Fibroblast of the aortic adventitia (primary cell): ENCODE measurements around the gene GPC6. TPM values are rescaled to one million over a fixed set of nuclear protein-coding genes. Genes with fewer than 3 reads are reported as not detected.

ENCODE experiments used
- DNase-seq: peaks from one replicate; pipeline ENCODE4 v3.0.0-alpha.2; 2010; ENCODE audit warnings: low read depth
- H3K4me3 ChIP-seq: 2 replicates; pipeline ENCODE4 v1.5.1; 2011; ENCODE audit warnings: low read depth, mild to moderate bottlenecking, control low read depth, low read length, moderate library complexity
- total RNA-seq: library from RNA; depleted of rRNA; stranded (reverse); fragments of >200 nt; gene quantifications from 2 replicates; pipeline ENCODE4 v1.2.3, GENCODE V29; 2012; ENCODE audit warnings: low replicate concordance
- TF ChIP-seq, protein P1 (sequence below): IDR thresholded peaks from 2 replicates; pipeline ENCODE4 v1.5.1; 2011; ENCODE audit warnings: mild to moderate bottlenecking, low read length, control low read depth, inconsistent platforms; ENCODE audit not compliant: insufficient read depth

The GPC6 gene
- total RNA-seq, 1 donor = 92.6 TPM

DNA sequence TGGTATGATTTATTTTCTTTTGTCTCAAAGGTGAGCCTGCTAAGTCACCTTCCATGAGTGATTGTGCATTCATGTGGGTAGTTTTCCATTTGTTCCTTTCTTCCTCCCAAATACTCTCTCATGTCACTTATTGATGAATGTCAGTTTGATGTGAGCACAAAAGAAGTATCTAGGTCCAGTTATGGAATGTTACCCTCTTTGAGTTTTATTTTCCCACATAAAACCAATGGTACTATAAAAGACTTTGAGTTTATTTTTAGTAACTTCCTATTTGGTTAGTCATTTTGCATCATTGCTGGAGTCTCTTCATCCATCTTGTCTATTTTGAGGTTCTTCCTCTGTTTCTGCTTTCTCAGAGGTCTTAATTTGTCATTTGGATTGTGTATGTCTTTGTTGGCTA, 321.3 kb downstream of the GPC6 start:
- no peak for DNase-seq
- no peak overlapping the region for H3K4me3 ChIP-seq
- TF ChIP-seq, protein P1, sequence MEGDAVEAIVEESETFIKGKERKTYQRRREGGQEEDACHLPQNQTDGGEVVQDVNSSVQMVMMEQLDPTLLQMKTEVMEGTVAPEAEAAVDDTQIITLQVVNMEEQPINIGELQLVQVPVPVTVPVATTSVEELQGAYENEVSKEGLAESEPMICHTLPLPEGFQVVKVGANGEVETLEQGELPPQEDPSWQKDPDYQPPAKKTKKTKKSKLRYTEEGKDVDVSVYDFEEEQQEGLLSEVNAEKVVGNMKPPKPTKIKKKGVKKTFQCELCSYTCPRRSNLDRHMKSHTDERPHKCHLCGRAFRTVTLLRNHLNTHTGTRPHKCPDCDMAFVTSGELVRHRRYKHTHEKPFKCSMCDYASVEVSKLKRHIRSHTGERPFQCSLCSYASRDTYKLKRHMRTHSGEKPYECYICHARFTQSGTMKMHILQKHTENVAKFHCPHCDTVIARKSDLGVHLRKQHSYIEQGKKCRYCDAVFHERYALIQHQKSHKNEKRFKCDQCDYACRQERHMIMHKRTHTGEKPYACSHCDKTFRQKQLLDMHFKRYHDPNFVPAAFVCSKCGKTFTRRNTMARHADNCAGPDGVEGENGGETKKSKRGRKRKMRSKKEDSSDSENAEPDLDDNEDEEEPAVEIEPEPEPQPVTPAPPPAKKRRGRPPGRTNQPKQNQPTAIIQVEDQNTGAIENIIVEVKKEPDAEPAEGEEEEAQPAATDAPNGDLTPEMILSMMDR = no peak

DNA sequence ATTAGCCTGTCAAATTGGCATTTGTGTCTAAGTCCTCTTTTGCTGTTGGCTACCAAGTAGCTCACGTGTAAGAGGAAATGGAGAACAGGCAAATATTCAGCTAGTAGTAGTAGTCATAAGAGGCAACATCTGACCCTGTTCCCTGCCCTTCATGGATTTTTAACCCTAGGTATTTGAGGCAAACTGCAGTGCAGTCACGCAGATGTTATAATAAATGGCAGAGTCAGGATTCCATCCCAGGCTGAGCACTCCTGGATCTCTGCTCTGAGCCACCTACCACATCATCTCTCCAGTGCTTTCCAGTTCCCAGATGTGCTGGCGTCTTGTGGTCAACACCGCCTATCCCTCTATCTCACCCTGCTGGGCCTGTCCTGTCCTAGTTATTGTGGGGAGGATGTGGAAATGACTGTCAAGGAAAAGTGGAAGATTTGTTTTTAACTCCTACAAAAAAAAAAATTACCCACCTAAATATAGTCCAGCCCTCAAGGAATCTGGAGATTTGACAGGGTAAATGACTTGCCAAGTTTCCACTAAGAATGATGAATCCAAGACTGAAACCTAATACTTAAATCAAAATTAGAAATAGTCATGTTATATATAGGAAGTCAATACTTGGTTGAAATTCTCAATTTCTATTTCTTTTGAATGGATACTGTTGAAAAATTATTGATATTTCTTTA, 322.9 kb downstream of the GPC6 start:
- peak; percentile 9 for DNase-seq

DNA sequence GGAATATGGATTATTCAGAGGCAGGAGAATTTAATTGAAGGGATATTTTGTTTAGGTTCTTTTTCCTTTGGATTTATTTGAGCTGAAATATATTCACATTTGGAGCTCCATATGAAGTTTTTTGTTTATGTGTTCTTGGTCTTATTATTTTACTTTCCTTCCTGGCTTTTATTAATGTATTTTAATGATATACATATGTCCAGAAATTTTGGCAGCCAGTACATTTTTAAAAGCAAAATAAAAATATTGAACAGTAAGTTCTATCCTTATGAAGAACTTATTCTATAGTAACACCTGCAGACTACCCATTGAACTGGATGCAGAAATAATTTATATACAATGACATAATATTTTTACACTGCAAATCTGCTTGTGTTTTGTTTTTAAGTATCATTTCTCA, 323.6 kb downstream of the GPC6 start:
- no peak overlapping the region for H3K4me3 ChIP-seq
- TF ChIP-seq, protein P1 = no peak
- DNase-seq = no peak

More for the DNA sequence above, 322.9 kb downstream of the GPC6 start:
- no peak overlapping the region for H3K4me3 ChIP-seq
- TF ChIP-seq, protein P1 = no peak

DNA sequence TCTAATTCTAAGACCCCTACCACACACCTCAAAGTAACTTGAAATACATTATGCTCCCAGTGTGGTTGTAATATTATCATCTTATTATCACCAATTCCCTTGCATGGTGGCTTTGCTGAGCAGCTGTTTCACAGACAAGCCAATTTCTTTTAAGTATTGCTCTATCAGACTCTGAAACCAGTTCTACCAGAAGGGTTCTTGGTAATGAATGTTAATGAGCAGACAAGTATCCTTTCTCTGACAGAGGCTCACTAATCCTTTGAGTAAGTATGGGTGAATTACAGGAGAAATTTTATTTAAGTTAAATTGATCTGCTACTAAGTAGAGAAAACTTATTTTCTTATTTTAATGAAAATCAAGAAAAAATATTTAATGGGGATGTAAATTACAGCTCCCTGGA, 326.0 kb downstream of the GPC6 start:
- no peak overlapping the region for H3K4me3 ChIP-seq
- TF ChIP-seq, protein P1 = no peak
- no peak for DNase-seq

DNA sequence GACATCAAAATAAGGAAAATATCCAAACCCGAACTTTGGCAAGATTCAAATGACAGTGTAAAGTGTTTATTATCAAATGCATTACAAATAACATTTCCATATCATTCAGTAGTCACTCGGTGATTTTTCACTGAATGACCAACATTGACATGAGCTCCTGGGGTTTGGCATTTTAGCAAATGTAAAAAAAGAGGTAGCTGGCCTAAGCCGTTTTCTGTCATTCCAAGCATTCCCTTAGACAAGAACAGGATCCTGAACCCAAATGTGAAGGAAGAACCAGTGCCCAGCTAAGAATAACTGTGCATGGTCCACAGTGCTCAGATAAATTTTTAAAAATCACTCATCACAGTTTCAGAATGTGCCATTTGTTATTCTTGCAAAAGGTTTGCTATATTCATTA, 327.9 kb downstream of the GPC6 start:
- TF ChIP-seq, protein P1 = no peak
- no peak overlapping the region for H3K4me3 ChIP-seq
- no peak for DNase-seq

DNA sequence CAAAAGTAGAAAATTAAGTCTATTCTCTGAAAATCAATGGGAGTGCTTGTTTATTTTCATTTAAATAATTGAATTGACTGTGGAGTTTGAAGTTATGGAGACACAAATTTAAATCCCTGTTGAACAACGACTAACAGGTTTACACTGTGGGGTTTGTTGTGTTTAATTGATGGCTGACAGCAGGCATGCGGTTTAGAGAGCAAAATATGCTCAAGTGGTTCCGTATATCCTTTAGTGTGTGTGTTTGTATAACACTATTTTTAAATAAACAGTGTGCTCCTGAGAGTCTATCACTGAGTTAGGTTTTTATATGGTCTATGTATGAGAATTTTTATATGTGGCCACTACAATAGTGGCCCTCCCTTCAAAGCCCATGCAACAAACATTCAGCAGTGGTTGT, 332.0 kb downstream of the GPC6 start:
- TF ChIP-seq, protein P1 = no peak
- DNase-seq = no peak
- no peak overlapping the region for H3K4me3 ChIP-seq

DNA sequence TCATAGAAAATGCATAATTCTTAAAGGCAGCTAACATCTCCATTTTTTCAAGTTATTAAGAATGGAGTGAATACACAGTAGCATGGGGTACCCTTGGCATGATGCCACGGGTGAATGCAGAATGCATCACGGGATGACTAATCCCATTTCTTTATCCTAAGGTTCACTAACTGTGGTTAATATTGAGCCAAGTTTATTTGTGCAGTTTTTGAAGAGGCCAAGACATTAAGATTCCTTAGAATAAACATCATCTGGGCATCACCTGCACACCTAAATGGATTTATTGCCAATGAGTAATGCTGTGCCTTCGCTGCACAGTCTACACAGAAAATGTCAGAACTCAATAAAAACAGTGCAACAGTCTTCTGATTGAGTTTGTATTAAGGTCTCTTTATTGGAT, 333.1 kb downstream of the GPC6 start:
- DNase-seq = peak; percentile 45
- TF ChIP-seq, protein P1 = no peak

More for the DNA sequence above, 333.1 kb downstream of the GPC6 start:
- no peak overlapping the region for H3K4me3 ChIP-seq
